HCT116 (cell line): ENCODE data around the gene CYB5R3. TPM values are rescaled to one million over a fixed set of nuclear protein-coding genes. Genes with fewer than 3 reads are reported as not detected.

ENCODE experiments used
- ATAC-seq: fragments of 200-7000 bp; cut with Tn5 transposase; 2 replicates; pipeline ENCODE4 v1.9.1; 2020; ENCODE audit warnings: mild to moderate bottlenecking, moderate library complexity
- BruUV-seq: library from RNA; stranded (reverse); fragments of 400-500 nt; replicated peaks from 2 replicates; lab custom pipeline; 2021; lab: Mats Ljungman, UMichigan
- CTCF ChIA-PET: fragments of 300-600 bp; sonication (Branson Sonifier 250); formaldehyde crosslinking; loops from one replicate; lab custom pipeline; 2021; ENCODE audit warnings: antibody characterized with exemption; lab: Charles Lee
- POLR2A ChIA-PET: fragments of 300-600, 350-600 bp; sonication (Branson Sonifier 250); formaldehyde crosslinking; loops from one replicate; lab custom pipeline; 2021; ENCODE audit warnings: antibody characterized with exemption; lab: Charles Lee
- RAD21 ChIA-PET, 2 experiments: fragments of 300-600 bp; sonication (Branson Sonifier 250); formaldehyde crosslinking; loops; one replicate each; lab custom pipeline; 2023; ENCODE audit warnings: low total read pairs in 2 of 2; ENCODE audit not compliant: uncharacterized antibody in 2 of 2, unreplicated experiment in 2 of 2, low non-redundant PET in 1 of 2; lab: Charles Lee
- DNase-seq: peaks from one replicate; pipeline ENCODE4 v3.0.0-alpha.2; 2010; ENCODE audit warnings: low read depth, low spot score
- H2AFZ ChIP-seq: fragments of 200-600 bp; shearing (Covaris generic), sonication (generic); 2 replicates; pipeline ENCODE4 v1.6.1; 2017; ENCODE audit warnings: low read depth, mixed run types, mixed read lengths, antibody characterized with exemption, low read length; ENCODE audit not compliant: poor library complexity, severe bottlenecking
- H3K27ac ChIP-seq: 2 replicates; pipeline ENCODE4 v1.5.1; 2012; ENCODE audit warnings: low read depth, low read length
- H3K27me3 ChIP-seq: fragments of 200-600 bp; sonication (generic); 2 replicates; pipeline ENCODE4 v1.6.1; 2016; ENCODE audit warnings: mixed run types, low read length, mixed read lengths; ENCODE audit not compliant: insufficient read depth
- H3K36me3 ChIP-seq, 2 experiments: fragments of 200-500 bp in 1 of 2; fragments of 200-600 bp in 1 of 2; sonication (Bioruptor generic) in 1 of 2; sonication (generic) in 1 of 2; 2 replicates each; pipeline versions ENCODE4 v1.5.1 to v1.6.1; 2014 to 2016; ENCODE audit warnings: low read length in 2 of 2, inconsistent platforms in 1 of 2, mixed read lengths in 1 of 2, mixed run types in 1 of 2; ENCODE audit not compliant: insufficient read depth in 2 of 2, control insufficient read depth in 1 of 2
- H3K4me1 ChIP-seq, 2 experiments: fragments of 200-600 bp in 1 of 2; sonication (generic) in 1 of 2; 2 replicates each; pipeline versions ENCODE4 v1.5.1 to v1.6.1; 2012 to 2017; ENCODE audit warnings: low read length in 2 of 2, inconsistent platforms in 1 of 2, mild to moderate bottlenecking in 1 of 2, mixed read lengths in 1 of 2, mixed run types in 1 of 2, moderate library complexity in 1 of 2; ENCODE audit not compliant: insufficient read depth in 2 of 2, control insufficient read depth in 1 of 2
- H3K4me2 ChIP-seq: fragments of 200-600 bp; sonication (generic); 2 replicates; pipeline ENCODE4 v1.6.1; 2017; ENCODE audit warnings: mixed run types, low read length, mixed read lengths
- H3K4me3 ChIP-seq, 2 experiments: fragments of 200-600 bp in 1 of 2; sonication (generic) in 1 of 2; replicated peaks in 1 of 2; 2 replicates each; pipeline ENCODE4 v1.5.1; 2011 to 2016; ENCODE audit warnings: low read length in 2 of 2, control low read depth in 1 of 2, low read depth in 1 of 2, mild to moderate bottlenecking in 1 of 2, mixed read lengths in 1 of 2, mixed run types in 1 of 2
- H3K79me2 ChIP-seq: fragments of 200-600 bp; sonication (generic); 2 replicates; pipeline ENCODE4 v1.6.1; 2017; ENCODE audit warnings: mild to moderate bottlenecking, mixed run types, low read length, moderate library complexity, mixed read lengths; ENCODE audit not compliant: insufficient read depth
- H3K9ac ChIP-seq: fragments of 200-600 bp; sonication (generic); 2 replicates; pipeline ENCODE4 v1.6.1; 2016; ENCODE audit warnings: low read length, mixed read lengths
- H3K9me2 ChIP-seq: fragments of 200-600 bp; sonication (generic), shearing (Covaris generic); 2 replicates; pipeline ENCODE4 v1.6.1; 2017; ENCODE audit warnings: mixed run types, mild to moderate bottlenecking, moderate library complexity; ENCODE audit not compliant: insufficient read depth
- H3K9me3 ChIP-seq, 2 experiments: fragments of 200-500 bp in 1 of 2; fragments of 200-600 bp in 1 of 2; sonication (Bioruptor generic) in 1 of 2; sonication (generic) in 1 of 2; 2 replicates each; pipeline ENCODE4 v1.6.1; 2014 to 2017; ENCODE audit warnings: low read length in 2 of 2, mixed read lengths in 2 of 2, inconsistent platforms in 1 of 2, low read depth in 1 of 2, mild to moderate bottlenecking in 1 of 2, mixed run types in 1 of 2, moderate library complexity in 1 of 2; ENCODE audit not compliant: control insufficient read depth in 1 of 2, insufficient read depth in 1 of 2
- H4K20me1 ChIP-seq: fragments of 200-600 bp; sonication (generic), shearing (Covaris generic); 2 replicates; pipeline ENCODE4 v1.6.1; 2017; ENCODE audit warnings: mixed run types, mild to moderate bottlenecking, moderate library complexity; ENCODE audit not compliant: insufficient read depth
- CBX3 ChIP-seq: IDR thresholded peaks from 2 replicates; pipeline ENCODE4 v1.6.1; 2012; ENCODE audit warnings: low read depth
- CTCF ChIP-seq, 3 experiments: fragments of 200-600 bp in 1 of 3; sonication (generic) in 1 of 3; IDR thresholded peaks in 2 of 3; conservative IDR thresholded peaks in 1 of 3; 2 replicates each; pipeline ENCODE4 v1.5.1; 2012 to 2017; ENCODE audit warnings: low read depth in 2 of 3, low read length in 2 of 3, antibody characterized with exemption in 1 of 3, borderline replicate concordance in 1 of 3, control low read depth in 1 of 3, mild to moderate bottlenecking in 1 of 3, mixed read lengths in 1 of 3, mixed run types in 1 of 3, moderate library complexity in 1 of 3; ENCODE audit not compliant: insufficient read depth in 1 of 3
- EZH2phosphoT487 ChIP-seq: fragments of 200-600 bp; IDR thresholded peaks from 2 replicates; pipeline ENCODE4 v1.6.1; 2018; ENCODE audit warnings: antibody characterized with exemption, borderline replicate concordance
- POLR2A ChIP-seq: IDR thresholded peaks from 2 replicates; pipeline ENCODE4 v1.7.0; 2011; ENCODE audit warnings: borderline replicate concordance; ENCODE audit not compliant: insufficient read depth, insufficient read length; ENCODE audit errors: extremely low read depth
- POLR2AphosphoS5 ChIP-seq: IDR thresholded peaks from 2 replicates; pipeline ENCODE4 v1.6.1; 2011; ENCODE audit warnings: mild to moderate bottlenecking, low read depth, low read length, moderate library complexity
- RAD21 ChIP-seq: IDR thresholded peaks from 2 replicates; pipeline ENCODE4 v1.6.1; 2012; ENCODE audit warnings: low read depth, mild to moderate bottlenecking
- SRF ChIP-seq: IDR thresholded peaks from 2 replicates; pipeline ENCODE4 v1.6.1; 2012; ENCODE audit warnings: low read depth
- intact Hi-C: fragments of 100-400 bp; cut with micrococcal nuclease; formaldehyde crosslinking; loops from 2 replicates; pipeline ENCODE4 v1.10.0; 2022
- total RNA-seq: library from RNA; stranded (reverse); gene quantifications from one replicate; pipeline ENCODE4 v1.2.1, GENCODE V29; 2021; ENCODE audit not compliant: unreplicated experiment

CYB5R3 gene
- total RNA-seq, 1 experiment from 2014 or later = 127 TPM

- peak overlapping the region; percentile 88 for H3K4me2 ChIP-seq
- CTCF ChIA-PET = interaction anchor here (1.6 to 1.7 kb wide), 2 partner anchors 206 to 428 kb away, joined by 3 to 6 read pairs; no protein-coding TSS in a partner anchor
- peak overlapping the region; percentile 68 for H2AFZ ChIP-seq
- no peaks in the 10 kb centered on the region for H4K20me1 ChIP-seq
- BruUV-seq = no TSS peak
- no peak overlapping the region; the same call in 1 of the 2 replicates for H3K27ac ChIP-seq
- no peaks in the 10 kb centered on the region for H3K9me3 ChIP-seq
- ATAC-seq (peak; percentile 90), DNase-seq (no peak)
- H3K9me2 ChIP-seq = no peaks in the 10 kb centered on the region
- H3K36me3 ChIP-seq = no peaks in the 10 kb centered on the region
- H3K4me1 ChIP-seq = peaks cover 0 to 4% of the 10 kb centered on the region in 2 experiments; a peak in 1 of 4 replicates
- TF ChIP-seq POLR2A (peak; percentile 14), EZH2phosphoT487 (no peak), CTCF (IDR thresholded peaks at IDR 0.05 in 2 of 3, conservative IDR thresholded peaks at IDR 0.05 in 1 of 3; ENCODE audit: borderline replicate concordance in 1 of 3, insufficient read depth in 1 of 3, low read depth in 2 of 3, low read length in 2 of 3) (peak; percentile 72 to 82 (median 73); a peak in 5 of 6 replicates), CBX3 (no peak), SRF (no peak), RAD21 (peak; percentile 79), POLR2AphosphoS5 (peak; percentile 36)
- H3K79me2 ChIP-seq = no peaks in the 10 kb centered on the region
- H3K9ac ChIP-seq = peak overlapping the region; percentile 45; the same call in 1 of the 2 replicates
- H3K4me3 ChIP-seq = peak overlapping the region; percentile 42 to 55
- intact Hi-C loops = loop anchor here (2.0 to 5.0 kb wide), 2 partner anchors 205 to 430 kb away; no protein-coding TSS in a partner anchor
- RAD21 ChIA-PET = no interaction called here
- POLR2A ChIA-PET = interaction anchor here (1.3 kb wide), 1 partner anchor 47 kb away, joined by 4 read pairs; no protein-coding TSS in a partner anchor
- H3K27me3 ChIP-seq = no peaks in the 10 kb centered on the region
Measured at GRCh38 chr22:42661985-42662831, 13.0 kb upstream of the CYB5R3 start.
